A549 (cell line): ENCODE measurements around the gene RALGPS2.

Experiments used
- CHD2 ChIP-seq: fragments of 150-350 bp; IDR thresholded peaks from 2 replicates; pipeline ENCODE4 v1.6.1; 2014; ENCODE audit warnings: low read length; ENCODE audit not compliant: partially characterized antibody
- CTCF ChIP-seq: fragments of >200 bp; sonication (Bioruptor Twin); formaldehyde crosslinking; IDR thresholded peaks from 3 replicates; pipeline ENCODE4 v1.5.1; 2016
- EHMT2 ChIP-seq: fragments of 200-600 bp; sonication (generic); IDR thresholded peaks from 2 replicates; pipeline ENCODE4 v1.6.1; 2016; ENCODE audit warnings: antibody characterized with exemption, low read depth, mild to moderate bottlenecking, moderate library complexity
- HOXA7 ChIP-seq: fragments of 250-450 bp; sonication (Bioruptor Pico); IDR thresholded peaks from 2 replicates; pipeline ENCODE4 v1.5.0; 2020; ENCODE audit warnings: mild to moderate bottlenecking, moderate library complexity
- MAX ChIP-seq: IDR thresholded peaks from 2 replicates; pipeline ENCODE4 v1.6.1; 2012
- MAZ ChIP-seq: fragments of 150-350 bp; IDR thresholded peaks from 2 replicates; pipeline ENCODE4 v1.6.1; 2014; ENCODE audit warnings: antibody characterized with exemption, low read depth, low read length, borderline replicate concordance
- POLR2A ChIP-seq: IDR thresholded peaks from 2 replicates; pipeline ENCODE4 v1.6.1; 2012; ENCODE audit warnings: mild to moderate bottlenecking, low read length
- RAD21 ChIP-seq, 2 experiments: fragments of >200 bp in 1 of 2; sonication (Bioruptor Twin) in 1 of 2; formaldehyde crosslinking in 1 of 2; IDR thresholded peaks in 1 of 2; conservative IDR thresholded peaks in 1 of 2; 2 replicates in 1 of 2; 3 replicates in 1 of 2; pipeline ENCODE4 v1.6.1; 2012 to 2018; ENCODE audit warnings: inconsistent platforms in 1 of 2
- ZC3H11A ChIP-seq: fragments of 450-650 bp; IDR thresholded peaks from 2 replicates; pipeline ENCODE4 v1.6.1; 2014; ENCODE audit warnings: antibody characterized with exemption, mild to moderate bottlenecking

- no peak for TF ChIP-seq HOXA7 (CRISPR knock-in tag)
- no peak for TF ChIP-seq ZC3H11A
- TF ChIP-seq RAD21 (conservative IDR thresholded peaks at IDR 0.05 in 1 of 2, IDR thresholded peaks at IDR 0.05 in 1 of 2) = no peak
- TF ChIP-seq CHD2 = no peak
- TF ChIP-seq POLR2A = no peak
- no peak for TF ChIP-seq CTCF
- no peak for TF ChIP-seq MAZ
- no peak for TF ChIP-seq EHMT2
- no peak for TF ChIP-seq MAX
Measured at GRCh38 chr1:178919581-178919980, 194.5 kb downstream of the RALGPS2 start.
